ENCODE measurements around the gene OBSCN.

Gene OBSCN

GRCh38 chr1:228318823-228319241 is 111.0 kb downstream of the OBSCN start:
- no peak for TF ChIP-seq CTCF (IDR thresholded peaks at IDR 0.05; ENCODE audit: low read depth, low read length)
- no peak for DNase-seq (ENCODE audit: extremely low read depth, low read depth)

GRCh38 chr1:228319352-228320088 is 111.7 kb downstream of the OBSCN start:
- DNase-seq (ENCODE audit: extremely low read depth, low read depth) = no peak
- no peak for TF ChIP-seq CTCF (IDR thresholded peaks at IDR 0.05; ENCODE audit: low read depth, low read length)

- no peak for DNase-seq (ENCODE audit: extremely low read depth, low read depth)
- TF ChIP-seq CTCF (IDR thresholded peaks at IDR 0.05; ENCODE audit: low read depth, low read length) = no peak
Measured at GRCh38 chr1:228320394-228320793, 112.5 kb downstream of the OBSCN start.

GRCh38 chr1:228321435-228321834 is 113.6 kb downstream of the OBSCN start:
- DNase-seq (ENCODE audit: extremely low read depth, low read depth) = no peak
- no peak for TF ChIP-seq CTCF (IDR thresholded peaks at IDR 0.05; ENCODE audit: low read depth, low read length)

GRCh38 chr1:228321895-228322294 is 114.1 kb downstream of the OBSCN start:
- no peak for DNase-seq (ENCODE audit: extremely low read depth, low read depth)
- TF ChIP-seq CTCF (IDR thresholded peaks at IDR 0.05; ENCODE audit: low read depth, low read length) = no peak

- no peak for TF ChIP-seq CTCF (IDR thresholded peaks at IDR 0.05; ENCODE audit: low read depth, low read length)
- DNase-seq (ENCODE audit: extremely low read depth, low read depth) = no peak
Measured at GRCh38 chr1:228323401-228323800, 115.6 kb downstream of the OBSCN start.

GRCh38 chr1:228325267-228325666 is 117.4 kb downstream of the OBSCN start:
- no peak for TF ChIP-seq CTCF (IDR thresholded peaks at IDR 0.05; ENCODE audit: low read depth, low read length)
- no peak for DNase-seq (ENCODE audit: extremely low read depth, low read depth)
